ENCODE data around the gene ELMO1. TPM values are rescaled to one million over a fixed set of nuclear protein-coding genes. Genes with fewer than 3 reads are reported as not detected.

The ELMO1 gene
- total and polyA plus RNA-seq, 5 experiments from 2014 or later: 26.9 to 120 (median 58.4) TPM

DNA sequence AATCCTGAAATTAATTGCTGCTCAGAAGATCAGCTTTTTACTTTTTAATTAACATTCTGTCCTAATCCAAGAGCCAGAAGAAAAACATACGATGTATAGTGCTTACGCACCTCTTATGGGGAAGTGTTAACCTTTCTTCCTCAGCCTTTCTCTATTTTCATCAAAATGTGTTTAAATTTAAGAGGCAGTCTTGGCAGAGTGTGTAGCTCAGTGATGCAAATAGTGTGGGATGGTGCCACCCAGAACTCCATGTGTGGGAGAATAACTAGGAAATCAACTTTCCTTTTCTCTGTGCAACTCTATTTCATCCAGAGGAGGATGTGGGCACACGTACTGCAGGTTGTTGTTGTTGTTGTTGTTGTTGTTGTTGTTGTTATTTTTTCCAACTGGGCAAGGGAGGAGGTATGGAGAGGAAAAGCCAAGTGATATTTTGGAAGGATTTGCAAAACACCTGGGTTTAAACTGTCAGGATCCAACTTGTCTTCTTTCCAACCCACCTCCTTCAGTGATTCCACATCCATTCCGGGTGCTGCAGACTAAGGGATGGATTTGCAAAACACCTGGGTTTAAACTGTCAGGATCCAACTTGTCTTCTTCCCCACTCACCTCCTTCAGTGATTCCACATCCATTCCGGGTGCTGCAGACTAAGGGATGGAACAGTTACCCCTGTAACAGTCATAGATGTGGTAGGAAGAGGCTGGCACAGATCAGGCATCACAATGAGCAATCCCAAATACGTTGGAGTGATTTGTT lies 19.8 kb downstream of the ELMO1 start:
- H3K4me1 Mint-ChIP-seq: peaks cover 33 to 53% (median 47%) of the 10 kb centered on the region in 4 donors
- no peaks in the 10 kb centered on the region for H3K27me3 Mint-ChIP-seq
- no peak for DNase-seq
- no peak overlapping the region for H3K4me3 Mint-ChIP-seq
- POLR2A ChIA-PET: no interaction called here
- ATAC-seq: no peak
- no peaks in the 10 kb centered on the region for H3K9me3 Mint-ChIP-seq
- peaks cover 0 to 35% (median 16%) of the 10 kb centered on the region in 3 donors for H3K36me3 Mint-ChIP-seq
- peak overlapping the region in 1 of 10 donors; percentile 53 for H3K27ac Mint-ChIP-seq

DNA sequence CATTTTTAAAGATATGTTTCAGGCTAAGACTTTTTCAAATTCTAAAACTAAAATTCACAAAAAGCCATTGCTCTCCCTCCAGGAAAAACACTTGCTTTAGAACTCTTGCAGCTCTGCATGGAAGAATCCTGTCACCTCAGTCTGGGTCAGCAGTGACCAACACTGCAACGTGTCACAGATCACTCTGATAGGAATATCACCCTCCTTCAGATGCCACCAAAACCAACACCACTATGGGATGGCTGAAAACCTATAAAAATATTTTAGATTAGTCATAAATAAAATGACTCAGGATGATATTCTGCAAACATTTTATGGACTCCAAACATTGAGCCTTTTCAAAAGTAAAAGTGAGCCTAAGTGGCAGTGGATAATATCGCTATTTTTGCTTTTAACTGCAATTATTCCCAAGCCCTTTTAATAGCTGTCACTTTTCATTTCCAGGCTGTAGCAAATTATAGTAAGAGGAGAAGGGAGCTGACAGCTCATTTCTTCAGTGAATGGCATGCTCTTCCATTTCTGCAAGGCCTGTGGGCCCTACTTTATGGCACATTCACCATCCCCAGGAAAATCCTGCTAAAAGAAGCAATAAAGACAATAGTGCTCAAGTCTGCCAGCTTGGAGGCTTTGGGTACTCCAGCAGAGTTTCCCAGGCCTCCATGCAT lies 21.3 kb downstream of the ELMO1 start:
- no peak for DNase-seq
- Mint-ChIP-seq H3K27ac (peak overlapping the region in 2 of 10 donors; percentile 18 to 63), H3K27me3 (no peaks in the 10 kb centered on the region), H3K4me1 (peaks cover 22 to 45% (median 34%) of the 10 kb centered on the region in 4 donors), H3K36me3 (peaks cover 0 to 38% (median 19%) of the 10 kb centered on the region in 3 donors), H3K9me3 (no peaks in the 10 kb centered on the region), H3K4me3 (no peak overlapping the region)
- no peak for ATAC-seq
- POLR2A ChIA-PET: interaction anchor here (0.6 kb wide), 1 partner anchor 11 kb away, joined by 3 read pairs; no protein-coding TSS in a partner anchor

DNA sequence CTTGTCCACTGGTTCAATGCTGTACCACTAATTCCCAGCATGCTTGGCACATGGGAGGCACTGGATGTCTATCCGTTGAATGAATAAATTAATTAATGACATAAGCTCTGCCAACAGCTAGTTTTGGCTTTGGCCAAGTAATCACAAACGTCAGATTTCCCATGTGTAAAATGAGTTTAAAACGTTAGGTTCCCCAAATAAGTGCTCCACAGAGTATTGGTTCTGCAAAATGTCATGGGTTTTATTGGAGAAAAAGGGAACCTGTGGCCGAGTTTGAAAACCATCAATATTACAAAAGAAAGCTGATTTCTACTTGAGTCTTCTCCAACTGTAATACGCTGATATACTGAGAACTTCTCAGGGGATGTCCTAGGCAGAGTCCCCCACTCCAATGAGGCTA lies 23.2 kb downstream of the ELMO1 start:
- Mint-ChIP-seq H3K4me3 (no peak overlapping the region), H3K9me3 (no peaks in the 10 kb centered on the region), H3K4me1 (peaks cover 26 to 51% (median 40%) of the 10 kb centered on the region in 4 donors), H3K27ac (no peak overlapping the region), H3K27me3 (no peaks in the 10 kb centered on the region), H3K36me3 (peaks cover 0 to 41% (median 19%) of the 10 kb centered on the region in 3 donors)
- DNase-seq: no peak
- POLR2A ChIA-PET: interaction anchor here (0.6 kb wide), 1 partner anchor 12 kb away, joined by 4 read pairs; no protein-coding TSS in a partner anchor
- ATAC-seq: no peak

DNA sequence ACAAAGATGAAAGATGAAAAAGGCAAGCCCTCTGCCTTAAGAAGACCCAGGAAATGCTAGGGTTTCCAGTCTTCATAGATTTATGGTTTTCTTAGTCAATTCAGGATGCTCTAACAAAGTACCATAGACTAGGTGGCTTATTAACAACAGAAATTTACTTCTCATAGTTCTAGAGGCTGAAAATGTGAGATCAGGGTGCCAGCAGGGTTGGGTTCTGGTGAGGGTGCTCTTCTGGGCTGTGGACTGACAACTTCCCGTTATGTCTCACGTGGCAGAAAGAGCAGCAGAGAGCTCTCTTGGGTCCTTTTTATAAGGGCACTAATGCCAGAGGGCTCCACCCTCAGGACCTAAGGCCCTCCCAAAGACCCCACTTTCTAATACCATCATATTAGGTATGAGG lies 23.7 kb downstream of the ELMO1 start:
- DNase-seq: no peak
- ATAC-seq: no peak
- POLR2A ChIA-PET: no interaction called here
- H3K36me3 Mint-ChIP-seq: peaks cover 0 to 36% (median 19%) of the 10 kb centered on the region in 3 donors
- peaks cover 21 to 50% (median 40%) of the 10 kb centered on the region in 4 donors for H3K4me1 Mint-ChIP-seq
- H3K27ac Mint-ChIP-seq: no peak overlapping the region
- H3K9me3 Mint-ChIP-seq: no peaks in the 10 kb centered on the region
- no peak overlapping the region for H3K4me3 Mint-ChIP-seq
- no peaks in the 10 kb centered on the region for H3K27me3 Mint-ChIP-seq

DNA sequence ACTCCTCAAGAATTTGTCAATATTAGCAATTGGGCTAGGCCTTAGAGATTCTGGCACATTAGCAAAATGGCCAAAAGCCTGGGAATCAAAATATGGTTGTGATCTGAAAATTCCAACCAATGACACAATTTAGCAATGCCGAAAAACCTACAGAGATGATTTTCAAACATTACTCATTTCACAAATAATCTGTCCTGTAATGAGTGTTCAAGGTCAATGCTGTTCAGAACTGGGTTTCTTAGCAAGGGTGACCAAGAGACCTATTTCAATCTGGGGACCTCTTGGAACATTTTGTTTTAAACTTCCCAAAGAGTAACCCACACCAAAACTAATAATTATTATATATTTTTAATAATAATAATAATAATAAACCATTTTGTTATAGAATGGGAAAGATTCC lies 24.1 kb downstream of the ELMO1 start:
- peaks cover 17 to 48% (median 39%) of the 10 kb centered on the region in 4 donors for H3K4me1 Mint-ChIP-seq
- no peak for DNase-seq
- H3K4me3 Mint-ChIP-seq: no peak overlapping the region
- no peak for ATAC-seq
- no peaks in the 10 kb centered on the region for H3K27me3 Mint-ChIP-seq
- H3K27ac Mint-ChIP-seq: no peak overlapping the region
- H3K36me3 Mint-ChIP-seq: peaks cover 0 to 33% (median 18%) of the 10 kb centered on the region in 3 donors
- no peaks in the 10 kb centered on the region for H3K9me3 Mint-ChIP-seq
- POLR2A ChIA-PET: no interaction called here

DNA sequence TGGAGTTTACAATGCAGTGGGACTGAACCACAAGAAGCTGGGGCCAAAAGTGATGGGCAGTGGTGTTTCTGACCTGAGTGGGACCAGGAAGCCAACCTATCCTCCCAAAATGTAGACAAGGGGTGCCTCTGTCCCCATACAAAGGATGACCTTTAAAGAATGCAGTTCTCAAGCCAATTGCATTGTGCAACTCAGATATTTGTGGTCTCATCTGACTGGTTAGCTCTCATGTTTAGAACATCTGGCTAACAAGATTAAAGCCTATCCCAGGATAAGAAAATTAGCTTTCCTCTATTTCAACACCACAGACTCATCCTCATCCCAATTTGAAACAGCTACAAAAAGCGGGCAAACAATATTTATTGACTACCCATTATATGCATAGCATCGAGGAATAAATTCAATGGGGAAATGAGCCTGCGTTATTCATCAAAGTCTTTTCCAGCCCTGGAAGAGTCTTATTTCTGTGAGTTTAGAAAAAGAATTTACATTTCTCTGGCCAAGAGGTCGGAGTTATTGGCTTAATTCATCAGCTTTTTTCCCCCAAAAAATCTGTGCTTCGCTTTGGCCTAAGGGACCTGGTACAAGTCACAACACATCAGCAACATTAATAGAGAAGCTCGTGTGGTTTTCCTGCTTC lies 26.7 kb downstream of the ELMO1 start:
- Mint-ChIP-seq H3K9me3 (no peaks in the 10 kb centered on the region), H3K4me3 (no peak overlapping the region), H3K36me3 (peaks cover 0 to 15% (median 7%) of the 10 kb centered on the region in 3 donors), H3K27ac (no peak overlapping the region), H3K4me1 (peaks cover 29 to 53% (median 44%) of the 10 kb centered on the region in 4 donors), H3K27me3 (no peaks in the 10 kb centered on the region)
- no peak for DNase-seq
- ATAC-seq: no peak
- POLR2A ChIA-PET: no interaction called here

DNA sequence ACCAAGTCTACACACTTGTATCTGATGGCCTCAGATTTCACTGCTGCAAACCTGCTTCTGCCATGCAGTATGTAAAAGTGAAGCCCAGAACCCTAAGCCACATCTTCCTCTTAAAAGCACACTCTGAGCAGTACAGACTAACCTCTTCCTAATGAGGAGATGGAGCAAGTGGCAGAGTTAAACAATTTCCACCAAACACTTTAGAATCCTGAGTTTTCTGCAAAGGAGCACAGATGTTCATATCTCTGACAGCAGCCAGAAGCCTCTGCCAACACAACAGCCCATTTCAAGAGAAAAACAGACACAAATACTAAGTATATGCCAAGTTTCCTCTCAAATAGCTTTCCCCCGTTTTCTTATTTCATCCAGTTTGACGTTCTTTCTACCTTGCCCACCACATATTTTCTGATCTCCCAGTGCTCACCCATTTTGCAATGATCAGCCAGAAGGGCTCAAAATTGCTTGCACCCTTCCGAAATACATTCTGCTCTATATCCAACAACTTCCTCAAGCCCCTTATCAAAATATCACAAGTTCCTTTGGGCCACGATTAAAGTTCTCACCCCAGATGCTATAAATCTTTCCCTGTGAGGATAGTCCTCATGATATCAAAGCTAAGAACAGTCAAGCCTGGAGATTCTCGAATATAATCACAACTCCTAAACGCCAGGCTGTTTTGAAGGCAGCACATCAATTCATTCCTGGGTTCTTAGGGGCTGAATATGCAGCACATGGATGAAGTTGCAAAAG lies 27.5 kb downstream of the ELMO1 start:
- peaks cover 30 to 58% (median 45%) of the 10 kb centered on the region in 4 donors for H3K4me1 Mint-ChIP-seq
- H3K27me3 Mint-ChIP-seq: no peaks in the 10 kb centered on the region
- no peaks in the 10 kb centered on the region for H3K9me3 Mint-ChIP-seq
- peak overlapping the region in 5 of 10 donors; percentile 0 to 61 (median 13) for H3K27ac Mint-ChIP-seq
- H3K4me3 Mint-ChIP-seq: peak overlapping the region in 1 of 10 donors; percentile 19
- POLR2A ChIA-PET: interaction anchor here (0.7 kb wide), 1 partner anchor 9 kb away, joined by 3 read pairs; no protein-coding TSS in a partner anchor
- no peak for DNase-seq
- no peak for ATAC-seq
- peaks cover 0 to 10% (median 6%) of the 10 kb centered on the region in 3 donors for H3K36me3 Mint-ChIP-seq

DNA sequence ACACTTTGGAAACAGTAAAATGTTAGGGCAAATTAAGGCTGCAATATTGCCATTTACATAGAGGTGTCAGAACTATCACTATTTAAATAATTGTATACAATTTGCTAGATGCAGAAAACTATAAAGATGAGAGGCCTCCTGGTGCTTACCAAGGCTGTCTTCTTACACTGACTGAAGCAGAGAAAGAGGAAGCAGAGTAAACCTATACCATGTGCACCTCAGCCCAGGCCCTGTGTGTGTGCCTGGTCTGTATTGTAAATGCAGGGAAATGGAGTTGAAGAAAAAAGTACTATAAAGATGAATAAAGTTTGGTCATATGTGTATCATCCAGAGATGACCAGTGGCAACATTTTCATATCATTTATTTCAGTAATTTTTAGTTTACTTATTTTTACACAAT lies 29.2 kb downstream of the ELMO1 start:
- Mint-ChIP-seq H3K27me3 (no peaks in the 10 kb centered on the region), H3K36me3 (peaks cover 0 to 16% (median 3%) of the 10 kb centered on the region in 3 donors), H3K4me3 (no peak overlapping the region), H3K4me1 (peaks cover 32 to 49% (median 46%) of the 10 kb centered on the region in 4 donors), H3K9me3 (no peaks in the 10 kb centered on the region), H3K27ac (peak overlapping the region in 4 of 10 donors; percentile 10 to 44 (median 26))
- POLR2A ChIA-PET: no interaction called here
- no peak for ATAC-seq
- no peak for DNase-seq

DNA sequence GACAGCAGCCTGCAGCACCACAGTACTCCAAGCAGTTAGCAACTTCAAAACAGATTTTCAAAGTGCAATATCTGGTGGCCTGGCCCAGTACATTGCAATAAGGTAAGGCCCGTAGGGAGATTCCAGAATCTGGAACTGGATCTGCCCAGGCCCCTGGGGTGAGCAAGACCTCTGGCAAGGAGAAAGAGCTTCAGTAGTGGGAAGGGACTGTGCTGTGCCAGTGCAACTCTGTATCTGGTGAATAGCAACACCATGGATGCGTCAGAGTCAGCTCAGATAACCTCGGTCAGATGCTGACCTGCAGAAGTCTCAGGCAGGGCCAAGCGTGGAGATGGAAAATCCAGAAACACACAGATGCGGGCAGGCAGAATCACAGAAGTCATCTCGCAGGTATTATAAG lies 30.3 kb downstream of the ELMO1 start:
- no peak for DNase-seq
- no peaks in the 10 kb centered on the region for H3K9me3 Mint-ChIP-seq
- POLR2A ChIA-PET: interaction anchor here (1.4 to 1.7 kb wide), 2 partner anchors 9 to 30 kb away, joined by 3 to 7 read pairs; partner anchors contain the start of gene ELMO1
- peak overlapping the region in 5 of 10 donors; percentile 16 to 87 (median 66) for H3K27ac Mint-ChIP-seq
- H3K27me3 Mint-ChIP-seq: no peaks in the 10 kb centered on the region
- H3K4me1 Mint-ChIP-seq: peaks cover 29 to 46% (median 44%) of the 10 kb centered on the region in 4 donors
- H3K36me3 Mint-ChIP-seq: peaks cover 0 to 14% (median under 1%) of the 10 kb centered on the region in 3 donors
- no peak for ATAC-seq
- H3K4me3 Mint-ChIP-seq: peak overlapping the region in 1 of 10 donors; percentile 5

DNA sequence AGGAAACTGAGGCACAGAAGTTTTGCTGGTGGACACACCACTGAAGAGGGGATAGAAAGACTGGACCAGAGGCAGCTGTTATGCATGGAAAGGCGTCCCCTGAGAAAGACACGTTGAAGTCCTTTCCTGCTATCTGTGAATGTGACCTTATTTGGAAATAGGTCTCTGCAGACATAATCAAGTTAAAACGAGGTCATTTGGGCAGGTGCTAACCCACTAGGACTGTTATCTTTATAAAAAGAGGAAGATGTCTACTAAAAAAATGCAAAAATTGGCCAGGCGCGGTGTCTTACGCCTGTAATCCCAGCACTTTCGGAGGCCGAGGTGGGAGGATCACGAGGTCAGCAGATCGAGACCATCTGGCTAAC lies 31.6 kb downstream of the ELMO1 start:
- Mint-ChIP-seq H3K27ac (peak overlapping the region in 3 of 10 donors; percentile 20 to 87 (median 67)), H3K27me3 (no peaks in the 10 kb centered on the region), H3K4me3 (no peak overlapping the region), H3K4me1 (peaks cover 32 to 55% (median 51%) of the 10 kb centered on the region in 4 donors), H3K9me3 (peaks cover 0 to 4% (median 0%) of the 10 kb centered on the region in 9 donors), H3K36me3 (peaks cover 3 to 17% (median 5%) of the 10 kb centered on the region in 3 donors)
- DNase-seq (no peak), ATAC-seq (no peak)
- POLR2A ChIA-PET: interaction anchor here (1.4 kb wide), 1 partner anchor 8 kb away, joined by 3 read pairs; no protein-coding TSS in a partner anchor

DNA sequence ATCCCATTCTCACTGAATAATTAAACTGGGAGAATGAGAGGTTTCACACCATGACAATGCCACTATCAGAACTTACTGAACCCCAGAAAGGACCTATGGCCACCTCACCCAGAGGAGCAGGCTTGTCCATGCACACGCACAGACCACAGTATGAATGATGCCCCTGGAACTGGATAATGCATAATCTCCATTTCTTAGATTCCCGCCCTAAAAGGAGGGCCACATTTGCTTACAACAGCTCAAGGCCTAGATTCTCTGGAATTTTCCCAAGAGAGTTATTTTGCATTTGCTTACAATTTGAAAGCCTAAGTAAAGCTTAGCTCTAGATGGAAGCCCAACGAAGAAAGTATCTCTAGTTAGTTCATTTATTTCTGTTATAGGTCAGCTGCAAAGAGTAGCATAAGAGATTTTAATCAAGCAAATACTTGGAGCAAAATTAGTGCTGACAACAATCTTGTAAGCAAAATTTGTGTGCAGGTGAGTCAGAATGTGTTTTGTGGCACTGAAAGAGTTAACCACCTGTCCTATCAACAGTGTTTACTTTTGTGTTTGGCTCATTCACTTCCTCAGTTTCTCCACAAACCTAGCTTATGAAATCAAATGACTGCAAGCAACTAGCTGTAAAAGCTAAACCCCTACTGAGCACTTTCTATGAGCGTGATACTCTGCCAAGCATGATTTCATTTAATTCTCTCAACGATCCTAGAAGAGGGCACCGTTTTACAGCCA lies 32.1 kb downstream of the ELMO1 start:
- POLR2A ChIA-PET: no interaction called here
- DNase-seq: no peak
- peaks cover 36 to 55% (median 54%) of the 10 kb centered on the region in 4 donors for H3K4me1 Mint-ChIP-seq
- H3K36me3 Mint-ChIP-seq: peaks cover 3 to 17% (median 5%) of the 10 kb centered on the region in 3 donors
- H3K27ac Mint-ChIP-seq: peak overlapping the region in 2 of 10 donors; percentile 20 to 67
- no peak for ATAC-seq
- peaks cover 0 to 4% (median 0%) of the 10 kb centered on the region in 9 donors for H3K9me3 Mint-ChIP-seq
- no peak overlapping the region for H3K4me3 Mint-ChIP-seq
- no peaks in the 10 kb centered on the region for H3K27me3 Mint-ChIP-seq

Data from naive thymus-derived CD8-positive, alpha-beta T cell (primary cell).